IMR-90 (cell line): ENCODE data around the gene A4GALT. TPM values are rescaled to one million over a fixed set of nuclear protein-coding genes. Genes with fewer than 3 reads are reported as not detected.

Source experiments
- ATAC-seq: fragments of 200-7000 bp; cut with Tn5 transposase; 2 replicates; pipeline ENCODE4 v1.9.1; 2020; ENCODE audit warnings: low read depth, mild to moderate bottlenecking, moderate library complexity
- BruUV-seq: library from RNA; stranded (reverse); fragments of 400-500 nt; replicated peaks from 2 replicates; lab custom pipeline; 2021; lab: Mats Ljungman, UMichigan
- CTCF ChIA-PET: fragments of 300-600 bp; formaldehyde crosslinking; extraction: SDS; loops from one replicate; lab custom pipeline; 2021; ENCODE audit warnings: antibody characterized with exemption; lab: Yijun Ruan, JAX
- POLR2A ChIA-PET: fragments of 300-600 bp; sonication (Branson Sonifier 250); formaldehyde crosslinking; loops from one replicate; lab custom pipeline; 2022; ENCODE audit warnings: antibody characterized with exemption; ENCODE audit not compliant: unreplicated experiment; lab: Charles Lee
- DNase-seq: peaks from one replicate; pipeline ENCODE4 v3.0.0; 2013
- H2AFZ ChIP-seq: replicated peaks from 2 replicates; pipeline ENCODE3; 2013; ENCODE audit warnings: low read length, mild to moderate bottlenecking; ENCODE audit not compliant: poor library complexity
- H2AK5ac ChIP-seq: 2 replicates; pipeline ENCODE4 v1.6.1; 2013; ENCODE audit warnings: low read depth, low read length, inconsistent platforms
- H2AK9ac ChIP-seq: replicated peaks from 2 replicates; pipeline ENCODE3; 2013; ENCODE audit warnings: mild to moderate bottlenecking, low read depth, low read length, moderate library complexity; ENCODE audit not compliant: poor library complexity
- H2BK120ac ChIP-seq: 2 replicates; pipeline ENCODE4 v1.6.1; 2013; ENCODE audit warnings: low read depth, low read length, inconsistent platforms
- H2BK15ac ChIP-seq: 3 replicates; pipeline ENCODE4 v1.6.1; 2013; ENCODE audit warnings: low read depth, low read length, inconsistent platforms
- H2BK20ac ChIP-seq: 2 replicates; pipeline ENCODE4 v1.6.1; 2013; ENCODE audit warnings: low read depth, mild to moderate bottlenecking, inconsistent platforms, low read length, moderate library complexity
- H2BK5ac ChIP-seq: 2 replicates; pipeline ENCODE4 v1.6.1; 2013; ENCODE audit warnings: mild to moderate bottlenecking, low read depth, low read length, inconsistent platforms; ENCODE audit not compliant: poor library complexity, severe bottlenecking
- H3K14ac ChIP-seq: replicated peaks from 2 replicates; pipeline ENCODE4 v1.6.1; 2013; ENCODE audit warnings: low read depth, low read length, inconsistent platforms
- H3K18ac ChIP-seq: 2 replicates; pipeline ENCODE4 v1.6.1; 2013; ENCODE audit warnings: low read depth, low read length, control low read depth
- H3K23ac ChIP-seq: 2 replicates; pipeline ENCODE4 v1.6.1; 2013; ENCODE audit warnings: low read depth, low read length, inconsistent platforms
- H3K27ac ChIP-seq: 2 replicates; pipeline ENCODE4 v1.5.1; 2013; ENCODE audit warnings: mild to moderate bottlenecking, control low read depth, low read length; ENCODE audit not compliant: insufficient read depth
- H3K27me3 ChIP-seq: 2 replicates; pipeline ENCODE4 v1.6.1; 2013; ENCODE audit warnings: low read length; ENCODE audit not compliant: control insufficient read depth, insufficient read depth
- H3K36me3 ChIP-seq: 2 replicates; pipeline ENCODE4 v1.6.1; 2013; ENCODE audit warnings: low read length, mixed read lengths; ENCODE audit not compliant: control insufficient read depth, insufficient read depth
- H3K4ac ChIP-seq: 2 replicates; pipeline ENCODE4 v1.6.1; 2013; ENCODE audit warnings: low read depth, low read length, inconsistent platforms
- H3K4me1 ChIP-seq: 2 replicates; pipeline ENCODE4 v1.6.1; 2013; ENCODE audit warnings: low read length, mixed read lengths; ENCODE audit not compliant: control insufficient read depth, insufficient read depth
- H3K4me2 ChIP-seq: 2 replicates; pipeline ENCODE4 v1.6.1; 2013; ENCODE audit warnings: low read depth, mild to moderate bottlenecking, control low read depth, low read length, moderate library complexity
- H3K4me3 ChIP-seq: 2 replicates; pipeline ENCODE4 v1.5.1; 2013; ENCODE audit warnings: low read depth, mild to moderate bottlenecking, control low read depth, low read length, moderate library complexity; ENCODE audit not compliant: insufficient read depth
- H3K56ac ChIP-seq: 2 replicates; pipeline ENCODE4 v1.6.1; 2013; ENCODE audit warnings: low read length, inconsistent platforms; ENCODE audit not compliant: insufficient read depth; ENCODE audit errors: extremely low read depth
- H3K79me1 ChIP-seq, 2 experiments: 2 replicates each; pipeline ENCODE4 v1.6.1; 2013; ENCODE audit warnings: low read length in 2 of 2, inconsistent platforms in 1 of 2, low read depth in 1 of 2
- H3K9ac ChIP-seq: 2 replicates; pipeline ENCODE4 v1.6.1; 2013; ENCODE audit warnings: low read depth, low read length, control low read depth
- H3K9me1 ChIP-seq: 2 replicates; pipeline ENCODE4 v1.6.1; 2013; ENCODE audit warnings: low read length, inconsistent platforms; ENCODE audit not compliant: insufficient read depth
- H3K9me3 ChIP-seq: 2 replicates; pipeline ENCODE4 v1.6.1; 2013; ENCODE audit warnings: low read length; ENCODE audit not compliant: control insufficient read depth, insufficient read depth
- H4K20me1 ChIP-seq: 2 replicates; pipeline ENCODE4 v1.6.1; 2013; ENCODE audit warnings: low read length, inconsistent platforms; ENCODE audit not compliant: insufficient read depth
- H4K5ac ChIP-seq: 2 replicates; pipeline ENCODE4 v1.6.1; 2013; ENCODE audit warnings: mild to moderate bottlenecking, low read depth, low read length, control low read depth
- H4K8ac ChIP-seq, 2 experiments: 2 replicates each; pipeline ENCODE4 v1.6.1; 2013; ENCODE audit warnings: low read depth in 2 of 2, low read length in 2 of 2, control low read depth in 1 of 2, inconsistent platforms in 1 of 2
- H4K91ac ChIP-seq: 2 replicates; pipeline ENCODE4 v1.6.1; 2013; ENCODE audit warnings: low read depth, low read length, inconsistent platforms; ENCODE audit not compliant: insufficient read depth
- CEBPB ChIP-seq: IDR thresholded peaks from 2 replicates; pipeline ENCODE4 v1.6.1; 2012; ENCODE audit warnings: low read depth, low read length, improper control_type of control experiment
- FOS ChIP-seq: fragments of 150-350 bp; IDR thresholded peaks from 2 replicates; pipeline ENCODE4 v1.6.1; 2016; ENCODE audit warnings: low read depth, low read length
- MAZ ChIP-seq: IDR thresholded peaks from 2 replicates; pipeline ENCODE4 v1.6.1; 2012; ENCODE audit warnings: low read depth, mild to moderate bottlenecking, low read length, improper control_type of control experiment, moderate library complexity, borderline replicate concordance
- NFE2L2 ChIP-seq: fragments of 150-350 bp; IDR thresholded peaks from 2 replicates; pipeline ENCODE4 v1.6.1; 2016; ENCODE audit warnings: low read depth, mild to moderate bottlenecking, low read length
- RCOR1 ChIP-seq: IDR thresholded peaks from 2 replicates; pipeline ENCODE4 v1.6.1; 2012; ENCODE audit warnings: mild to moderate bottlenecking, low read length, improper control_type of control experiment; ENCODE audit not compliant: insufficient replicate concordance
- SMC3 ChIP-seq: fragments of 150-350 bp; IDR thresholded peaks from 2 replicates; pipeline ENCODE4 v1.6.1; 2016; ENCODE audit warnings: low read depth, mild to moderate bottlenecking, antibody characterized with exemption, low read length, moderate library complexity
- WGBS, 2 experiments: methylation state at CpG; one replicate each; pipeline versions ENCODE4 v1.1.5 to v1.1.7; 2013; ENCODE audit warnings: missing lambda C conversion rate in 2 of 2; ENCODE audit not compliant: insufficient read length in 1 of 2; ENCODE audit errors: extremely low coverage in 2 of 2; 5-methylcytosine and 5-hydroxymethylcytosine counted together
- dilution Hi-C: fragments of 300-500 bp; cut with HindIII; formaldehyde crosslinking; loops from one replicate; pipeline ENCODE4 v1.14.3; 2018; ENCODE audit warnings: low sequenced_read_pairs; ENCODE audit not compliant: unreplicated experiment
- in situ Hi-C: fragments of 300-500 bp; cut with MboI; formaldehyde crosslinking; loops from 3 replicates; pipeline ENCODE4 v1.14.3; 2019; ENCODE audit warnings: low sequenced_read_pairs, inconsistent platforms, mixed read lengths
- intact Hi-C: fragments of 100-400 bp; cut with micrococcal nuclease; formaldehyde crosslinking; loops from 2 replicates; pipeline ENCODE4 v1.10.0; 2022
- polyA plus RNA-seq, 3 experiments: library from polyadenylated mRNA; depleted of rRNA; stranded (reverse); fragments of >200 nt; gene quantifications; 2 replicates each; pipeline ENCODE4 v1.2.3, GENCODE V29; 2012; ENCODE audit warnings: low replicate concordance in 1 of 3
- total RNA-seq: library from RNA; depleted of rRNA; stranded (reverse); fragments of >200 nt; gene quantifications from 2 replicates; pipeline ENCODE4 v1.2.3, GENCODE V29; 2012
- TF ChIP-seq, protein P1 (sequence below): conservative IDR thresholded peaks from 2 replicates; pipeline ENCODE4 v1.5.1; 2012; ENCODE audit warnings: mild to moderate bottlenecking, low read depth, low read length, improper control_type of control experiment
- TF ChIP-seq, protein P2 (sequence below): fragments of 150-350 bp; IDR thresholded peaks from 2 replicates; pipeline ENCODE4 v1.6.1; 2016; ENCODE audit warnings: low read depth, mild to moderate bottlenecking, low read length, moderate library complexity, borderline replicate concordance

The A4GALT gene
- total and polyA plus RNA-seq, 2 of the 4 experiments (the other 2 are of a cell fraction): 1.6 to 6.1 TPM

DNA sequence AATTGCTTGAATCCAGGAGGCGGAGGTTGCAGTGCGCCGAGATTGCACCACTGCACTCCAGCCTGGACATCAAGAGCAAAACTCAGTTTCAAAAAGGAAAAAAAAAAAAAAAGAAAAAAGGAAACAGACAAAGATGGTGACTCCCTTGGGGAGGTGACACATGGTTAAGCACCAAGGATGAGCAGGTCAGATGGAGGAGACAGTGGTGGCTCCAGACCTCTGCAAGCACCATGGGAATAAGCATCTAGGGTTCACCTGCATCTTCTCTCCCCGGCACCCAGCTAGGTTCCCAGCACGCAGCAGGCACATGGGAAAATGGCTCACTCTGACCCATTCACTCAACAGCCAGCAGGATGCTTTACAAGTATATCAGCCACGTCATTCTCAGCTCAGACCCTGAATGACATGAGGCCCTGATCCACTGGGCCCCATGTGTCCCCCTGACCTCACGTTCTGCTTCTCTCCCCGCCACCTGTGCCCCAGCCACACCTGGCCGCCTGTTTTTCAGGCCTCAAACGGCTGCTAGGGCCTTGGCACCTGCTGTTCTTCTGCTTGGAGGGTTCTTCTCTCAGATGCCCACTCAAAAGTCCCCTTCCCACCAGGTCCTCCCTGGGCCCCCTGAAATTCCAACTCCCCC lies 24.2 kb downstream of the A4GALT start:
- Histone ChIP-seq H3K27ac (no peak overlapping the region), H3K4ac (peak overlapping the region; percentile 63; the same call in 1 of the 2 replicates), H3K18ac (no peak overlapping the region), H3K9ac (no peak overlapping the region), H3K4me2 (no peak overlapping the region), H2BK5ac (no peak overlapping the region), H3K9me1 (peaks cover 9% of the 10 kb centered on the region), H3K79me1 (peaks cover 17 to 44% of the 10 kb centered on the region in 2 experiments), H4K8ac (no peak overlapping the region; a peak in 1 of 4 replicates), H2AK9ac (peak overlapping the region; percentile 60), H3K9me3 (no peaks in the 10 kb centered on the region), H3K4me1 (peaks cover 12% of the 10 kb centered on the region), H2AK5ac (peak overlapping the region; percentile 88), H4K5ac (no peak overlapping the region), H4K91ac (no peak overlapping the region), H4K20me1 (peaks cover 4% of the 10 kb centered on the region; the same call in 1 of the 2 replicates), H2BK15ac (no peak overlapping the region), H3K23ac (no peak overlapping the region), H3K56ac (no peak overlapping the region), H2BK120ac (0 out of 2 replicates have a peak overlapping the region, but pooled peaks have one; percentile 60), H3K27me3 (no peaks in the 10 kb centered on the region), H2BK20ac (0 out of 2 replicates have a peak overlapping the region, but pooled peaks have one; percentile 50), H3K4me3 (no peak overlapping the region), H3K14ac (no peak overlapping the region), H2AFZ (no peak overlapping the region), H3K36me3 (peaks cover 28% of the 10 kb centered on the region)
- DNase-seq (no peak), ATAC-seq (no peak)
- no TSS peak for BruUV-seq
- in situ Hi-C loops: no loop called here
- TF ChIP-seq RCOR1 (no peak), FOS (no peak), MAZ (no peak), NFE2L2 (no peak), CEBPB (no peak), SMC3 (no peak)
- TF ChIP-seq, protein P1, sequence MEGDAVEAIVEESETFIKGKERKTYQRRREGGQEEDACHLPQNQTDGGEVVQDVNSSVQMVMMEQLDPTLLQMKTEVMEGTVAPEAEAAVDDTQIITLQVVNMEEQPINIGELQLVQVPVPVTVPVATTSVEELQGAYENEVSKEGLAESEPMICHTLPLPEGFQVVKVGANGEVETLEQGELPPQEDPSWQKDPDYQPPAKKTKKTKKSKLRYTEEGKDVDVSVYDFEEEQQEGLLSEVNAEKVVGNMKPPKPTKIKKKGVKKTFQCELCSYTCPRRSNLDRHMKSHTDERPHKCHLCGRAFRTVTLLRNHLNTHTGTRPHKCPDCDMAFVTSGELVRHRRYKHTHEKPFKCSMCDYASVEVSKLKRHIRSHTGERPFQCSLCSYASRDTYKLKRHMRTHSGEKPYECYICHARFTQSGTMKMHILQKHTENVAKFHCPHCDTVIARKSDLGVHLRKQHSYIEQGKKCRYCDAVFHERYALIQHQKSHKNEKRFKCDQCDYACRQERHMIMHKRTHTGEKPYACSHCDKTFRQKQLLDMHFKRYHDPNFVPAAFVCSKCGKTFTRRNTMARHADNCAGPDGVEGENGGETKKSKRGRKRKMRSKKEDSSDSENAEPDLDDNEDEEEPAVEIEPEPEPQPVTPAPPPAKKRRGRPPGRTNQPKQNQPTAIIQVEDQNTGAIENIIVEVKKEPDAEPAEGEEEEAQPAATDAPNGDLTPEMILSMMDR: no peak
- TF ChIP-seq, protein P2, sequence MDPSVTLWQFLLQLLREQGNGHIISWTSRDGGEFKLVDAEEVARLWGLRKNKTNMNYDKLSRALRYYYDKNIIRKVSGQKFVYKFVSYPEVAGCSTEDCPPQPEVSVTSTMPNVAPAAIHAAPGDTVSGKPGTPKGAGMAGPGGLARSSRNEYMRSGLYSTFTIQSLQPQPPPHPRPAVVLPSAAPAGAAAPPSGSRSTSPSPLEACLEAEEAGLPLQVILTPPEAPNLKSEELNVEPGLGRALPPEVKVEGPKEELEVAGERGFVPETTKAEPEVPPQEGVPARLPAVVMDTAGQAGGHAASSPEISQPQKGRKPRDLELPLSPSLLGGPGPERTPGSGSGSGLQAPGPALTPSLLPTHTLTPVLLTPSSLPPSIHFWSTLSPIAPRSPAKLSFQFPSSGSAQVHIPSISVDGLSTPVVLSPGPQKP: no peak
- intact Hi-C loops: no loop called here
- WGBS, 2 experiments: 96% methylated on average over 4 of the region's 10 CpGs; no CpG with 5 or more reads in 1 of the 2 experiments
- dilution Hi-C loops: no loop called here
- ChIA-PET POLR2A (interaction anchor here (0.6 kb wide), 1 partner anchor 47 kb away, joined by 3 read pairs; no protein-coding TSS in a partner anchor), CTCF (interaction anchor here (0.7 kb wide), 1 partner anchor 15 kb away, joined by 8 read pairs; no protein-coding TSS in a partner anchor)
